ENCODE measurements around the gene CTTN. TPM values are rescaled to one million over a fixed set of nuclear protein-coding genes. Genes with fewer than 3 reads are reported as not detected.

CTTN gene
- polyA plus RNA-seq, 1 donor, result 110 TPM

DNA sequence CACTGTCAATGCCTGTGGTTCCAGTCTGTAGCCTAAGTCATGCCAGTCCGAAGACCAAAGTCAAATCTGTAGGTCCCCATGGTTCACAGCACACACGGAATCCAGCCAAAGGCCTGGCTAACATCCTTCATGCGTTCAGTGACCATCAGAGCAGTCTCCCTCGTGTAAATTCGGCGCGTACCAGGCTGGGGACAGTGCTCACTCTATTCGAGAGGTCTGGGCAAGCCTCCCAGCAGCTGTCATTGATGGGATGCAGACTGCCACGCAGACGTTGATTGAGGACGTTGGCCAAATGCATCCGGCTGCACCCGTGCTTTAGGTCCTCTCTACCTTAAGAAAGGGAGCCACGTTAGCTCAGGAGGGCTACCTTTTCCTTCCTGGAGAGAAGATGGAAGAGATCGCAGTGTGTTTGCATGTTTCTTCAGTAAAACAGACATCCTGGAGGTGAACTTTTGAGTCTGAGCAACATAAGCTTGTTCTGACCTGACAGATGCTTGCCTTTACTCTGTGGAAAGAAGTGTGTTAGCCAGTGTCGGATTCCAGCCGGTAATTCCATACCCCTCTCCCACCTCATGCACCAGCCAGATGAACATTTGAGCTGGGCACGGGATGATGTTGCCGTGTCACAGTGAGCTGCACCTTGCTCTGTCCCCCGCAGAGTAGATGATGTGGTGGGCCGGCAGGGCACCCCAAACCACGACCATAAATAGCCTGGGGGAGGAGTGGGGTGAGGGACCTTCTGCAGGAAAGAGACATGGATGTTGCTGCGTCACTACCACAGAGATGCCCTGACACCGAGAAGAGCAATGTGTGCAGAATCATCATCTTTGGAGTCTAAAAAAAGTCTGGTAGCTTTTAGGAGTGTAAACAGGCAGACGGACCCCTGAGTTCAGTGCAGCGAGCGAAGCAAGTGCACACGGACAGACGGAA is 12.2 kb downstream of the CTTN start:
- DNase-seq, result no peak

DNA sequence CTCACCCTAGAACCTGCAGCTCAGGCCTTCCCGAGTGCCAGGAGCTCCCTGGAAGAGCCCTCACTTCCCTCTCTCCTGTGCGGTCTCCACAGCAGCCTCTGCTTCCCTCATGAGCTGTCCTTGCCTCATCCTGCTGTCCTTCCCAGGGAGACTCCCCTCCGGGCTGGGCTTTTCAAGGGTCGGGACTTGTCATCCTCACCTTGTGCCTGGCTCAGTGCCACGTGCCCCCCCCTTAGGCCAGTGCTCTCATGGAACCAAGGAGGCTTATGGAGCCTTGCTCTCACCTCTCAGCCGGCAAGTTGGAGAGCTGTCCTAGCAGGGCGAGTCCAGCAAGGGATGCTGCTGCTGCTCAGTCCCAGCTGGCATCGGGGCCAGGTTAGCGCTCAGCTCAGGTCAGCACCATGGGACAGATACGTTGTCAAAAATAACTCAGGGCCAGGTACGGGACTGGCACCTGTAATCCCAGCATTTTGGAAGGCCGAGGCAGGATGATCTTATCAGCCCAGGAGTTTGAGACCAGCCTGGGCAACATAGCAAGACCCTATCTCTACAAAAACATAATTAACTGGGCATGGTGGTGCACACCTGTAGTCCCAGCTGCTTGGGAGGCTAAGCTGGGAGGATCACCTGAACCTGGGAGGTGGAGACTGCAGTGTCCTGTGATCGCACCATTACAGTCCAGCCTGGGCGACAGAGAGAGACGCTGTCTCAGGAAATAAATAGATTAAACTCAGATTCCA is 13.6 kb downstream of the CTTN start:
- no peak for DNase-seq

DNA sequence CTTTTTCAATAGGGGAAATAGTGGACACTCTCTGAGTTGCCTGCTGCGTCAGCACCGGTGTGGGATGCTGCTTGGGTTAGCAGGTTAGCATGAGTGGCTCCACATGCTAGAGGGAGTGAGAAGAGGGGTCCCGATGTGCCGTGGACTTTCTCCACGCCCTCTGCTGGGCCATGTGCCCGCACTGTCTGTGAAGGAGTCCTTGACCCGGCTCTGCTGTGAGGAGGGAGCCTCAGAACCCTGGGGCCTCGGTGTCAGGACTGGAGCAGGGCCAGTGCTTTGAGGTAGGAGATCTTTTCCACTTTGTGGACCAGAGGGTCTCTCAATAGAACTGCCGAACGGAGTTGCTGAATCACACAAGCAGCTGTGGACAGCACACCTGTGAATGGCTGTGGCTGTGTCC is 14.8 kb downstream of the CTTN start:
- no peak for DNase-seq

DNA sequence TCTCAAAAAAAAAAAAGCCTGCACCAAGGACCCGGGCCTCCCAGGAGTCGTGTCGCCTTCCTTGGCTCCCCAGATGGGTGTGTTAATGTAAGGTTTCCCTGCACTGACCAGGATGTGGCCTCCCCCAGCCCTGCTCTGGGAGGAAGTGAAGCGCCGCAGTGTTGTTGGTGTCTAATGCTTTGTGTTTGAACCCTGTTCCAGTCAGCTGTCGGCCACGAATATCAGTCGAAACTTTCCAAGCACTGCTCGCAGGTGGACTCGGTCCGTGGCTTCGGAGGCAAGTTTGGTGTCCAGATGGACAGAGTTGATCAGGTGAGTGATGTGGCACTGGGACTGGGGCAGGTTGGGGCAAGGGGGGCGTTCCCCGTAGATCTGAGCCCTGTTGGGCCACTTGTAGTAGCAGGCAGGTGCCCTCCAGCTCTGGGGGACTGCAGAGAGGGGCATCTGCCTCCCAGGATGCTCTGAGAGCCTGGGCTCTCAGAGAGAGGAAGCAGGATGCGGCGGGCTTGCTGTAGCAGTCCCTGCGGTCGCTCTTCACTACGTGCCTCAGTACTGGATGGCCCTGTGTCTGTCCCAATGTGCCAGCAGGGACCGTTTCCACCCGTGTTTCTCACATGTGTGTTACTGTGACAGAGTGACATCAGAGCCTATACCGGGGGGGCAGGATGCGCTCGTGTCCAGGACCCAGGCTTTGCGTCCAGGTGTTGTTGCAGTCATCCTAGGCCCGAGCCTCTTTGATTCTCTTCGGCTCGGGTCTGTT is 16.2 kb downstream of the CTTN start:
- no peak for DNase-seq

DNA sequence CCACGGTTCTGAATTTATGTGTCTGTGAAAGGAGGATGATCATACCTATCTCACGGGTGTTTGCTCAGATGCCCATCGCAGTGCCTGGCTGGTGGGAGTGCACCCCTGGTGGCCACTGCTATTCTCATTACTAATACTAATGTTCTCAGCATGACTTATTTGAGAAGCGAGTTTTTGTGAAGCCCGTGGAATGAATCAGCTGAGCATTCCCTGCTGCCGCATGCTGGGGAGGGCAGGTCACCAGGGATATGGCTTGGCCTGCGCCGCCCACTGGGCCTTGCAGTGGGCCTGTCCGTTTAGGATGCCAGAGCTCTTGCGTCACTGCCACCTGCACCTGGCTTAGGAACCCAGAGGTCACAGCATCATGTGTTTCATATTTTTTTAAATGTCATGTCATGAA is 16.9 kb downstream of the CTTN start:
- no peak for DNase-seq

GRCh38 chr11:70415642-70416395 is 17.5 kb downstream of the CTTN start:
- no peak for DNase-seq

GRCh38 chr11:70416881-70417280 is 18.6 kb downstream of the CTTN start:
- no peak for DNase-seq

DNA sequence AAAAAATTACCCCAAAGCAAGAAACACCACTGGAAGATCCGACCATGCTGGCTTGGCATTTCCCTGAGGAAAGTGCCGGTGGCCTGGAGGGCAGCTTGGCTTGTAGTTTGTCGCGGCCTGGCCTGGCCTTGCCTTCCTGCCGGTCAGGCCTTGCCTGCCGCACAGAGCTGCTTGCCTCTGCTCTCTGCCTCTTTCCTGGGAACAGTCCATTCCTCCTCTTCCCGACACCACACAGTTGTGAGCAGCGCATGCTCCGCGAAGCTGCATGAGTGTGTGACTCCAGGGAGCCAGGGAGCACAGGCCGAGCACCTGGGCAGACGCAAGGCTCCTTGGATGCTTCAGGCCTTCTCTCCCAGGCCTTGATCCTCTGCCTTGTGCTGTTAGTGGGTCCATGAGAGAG is 19.8 kb downstream of the CTTN start:
- DNase-seq, result no peak

GRCh38 chr11:70419307-70420007 is 21.1 kb downstream of the CTTN start:
- DNase-seq, result no peak

DNA sequence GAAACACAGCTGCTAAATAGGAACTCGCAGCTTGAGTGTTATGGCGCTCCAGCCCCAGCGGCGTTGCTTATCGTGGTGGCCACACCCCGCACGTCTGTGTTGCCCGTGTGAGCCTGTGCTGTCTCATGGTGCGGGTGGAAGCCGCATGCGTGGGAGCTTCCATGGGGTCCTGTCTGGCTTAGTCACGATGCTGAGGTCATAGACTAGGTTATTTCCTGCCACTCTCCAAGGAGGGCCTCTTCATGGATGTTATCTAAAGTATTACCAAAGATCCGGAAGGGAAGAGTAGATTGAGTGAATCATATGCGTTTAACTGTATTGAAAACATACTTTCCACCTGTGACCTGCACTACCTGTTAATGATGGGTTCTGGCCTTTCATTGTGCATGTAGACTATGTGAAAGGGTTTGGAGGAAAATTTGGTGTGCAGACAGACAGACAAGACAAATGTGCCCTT is 21.7 kb downstream of the CTTN start:
- DNase-seq, result no peak

GRCh38 chr11:70420496-70420895 is 22.2 kb downstream of the CTTN start:
- no peak for DNase-seq

- DNase-seq, result no peak
These were observed 22.8 kb downstream of the CTTN start for GRCh38 chr11:70421123-70421522.

DNA sequence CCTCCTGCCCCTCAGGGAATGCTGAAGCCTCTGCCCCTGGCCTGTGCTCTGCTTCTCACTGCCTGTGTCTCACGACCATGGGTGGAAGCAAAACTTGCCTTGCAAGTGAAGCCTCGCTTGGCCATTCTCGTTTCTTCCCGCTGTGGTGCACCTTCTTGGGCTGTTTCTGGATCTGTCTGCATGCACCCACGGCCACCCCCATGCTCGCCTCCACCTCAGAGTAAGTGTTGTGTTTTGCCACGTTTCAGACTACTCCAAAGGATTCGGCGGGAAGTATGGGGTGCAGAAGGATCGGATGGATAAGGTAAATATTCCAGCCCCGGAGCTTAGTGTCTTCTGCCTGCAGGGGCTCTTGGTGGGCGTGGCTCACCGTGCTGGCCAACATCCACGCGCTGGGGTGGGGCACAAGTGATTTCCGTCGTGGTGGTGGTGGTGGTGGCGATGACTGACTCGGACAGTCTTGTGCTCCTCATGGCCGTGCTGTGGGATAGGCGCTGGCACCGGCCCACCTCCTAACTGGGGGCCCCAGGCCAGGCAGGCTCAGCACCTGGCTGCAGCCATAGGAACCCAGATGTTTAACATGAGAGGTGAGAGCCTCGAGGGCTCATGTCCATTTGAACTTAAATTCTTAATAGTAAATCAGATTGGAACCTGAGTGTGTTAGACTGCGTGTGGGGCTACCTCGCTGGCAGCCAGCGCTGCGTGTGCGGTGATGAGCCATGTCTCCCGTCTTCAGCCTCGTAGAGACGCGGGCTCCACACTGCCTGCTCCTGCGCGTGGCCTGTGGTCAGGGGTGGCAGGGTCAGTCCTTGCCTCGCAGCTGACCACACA is 24.6 kb downstream of the CTTN start:
- DNase-seq, result no peak

DNA sequence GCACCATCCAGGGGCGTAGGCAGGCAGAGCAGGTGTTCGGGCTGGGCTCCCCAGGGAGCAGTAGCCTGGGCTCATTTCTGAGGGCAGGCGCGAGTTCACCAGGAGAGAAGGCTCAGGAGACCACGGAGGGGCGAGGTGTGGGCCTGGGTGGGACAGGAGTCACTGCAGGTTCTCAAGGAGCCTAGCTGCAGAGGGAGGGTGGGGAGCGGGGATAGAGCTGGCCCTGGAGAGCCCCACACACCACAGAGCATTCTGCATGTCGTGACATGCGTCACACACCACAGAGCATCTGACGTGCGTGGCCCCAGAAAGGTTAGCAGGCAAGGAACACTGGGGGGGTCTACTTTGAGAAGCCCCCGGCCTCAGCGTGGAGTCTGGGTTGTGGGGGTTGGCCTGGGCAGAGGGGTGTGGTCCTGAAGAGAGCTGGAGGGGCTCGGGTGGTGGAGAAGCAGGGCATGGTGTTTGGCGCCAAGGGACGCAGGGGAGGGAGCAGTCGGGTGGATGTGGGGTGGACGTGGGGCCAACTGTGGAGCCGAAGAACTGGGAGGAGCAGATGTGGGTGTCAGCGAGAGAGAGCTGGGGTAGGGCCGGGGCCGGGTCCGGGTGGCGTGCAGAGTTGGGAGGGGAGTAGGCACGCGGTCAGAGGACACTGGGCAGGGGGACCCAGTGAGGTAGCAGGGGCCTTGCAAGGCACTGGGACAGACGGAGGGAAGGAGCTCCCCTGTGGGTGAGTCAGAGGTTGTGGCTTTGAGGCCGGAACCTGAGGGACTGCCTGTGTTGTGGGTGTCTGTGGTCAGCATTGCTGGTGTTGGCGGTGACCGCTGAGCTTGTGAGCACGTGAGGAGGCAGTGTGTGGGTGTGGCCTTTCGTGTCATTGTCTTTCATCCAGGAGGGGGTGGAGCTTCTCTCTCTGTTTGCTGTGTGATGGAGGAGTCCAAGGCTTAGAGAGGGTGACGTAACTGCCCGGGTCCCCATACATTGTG is 25.5 kb downstream of the CTTN start:
- DNase-seq, result no peak

GRCh38 chr11:70424765-70425344 is 26.5 kb downstream of the CTTN start:
- DNase-seq, result no peak

DNA sequence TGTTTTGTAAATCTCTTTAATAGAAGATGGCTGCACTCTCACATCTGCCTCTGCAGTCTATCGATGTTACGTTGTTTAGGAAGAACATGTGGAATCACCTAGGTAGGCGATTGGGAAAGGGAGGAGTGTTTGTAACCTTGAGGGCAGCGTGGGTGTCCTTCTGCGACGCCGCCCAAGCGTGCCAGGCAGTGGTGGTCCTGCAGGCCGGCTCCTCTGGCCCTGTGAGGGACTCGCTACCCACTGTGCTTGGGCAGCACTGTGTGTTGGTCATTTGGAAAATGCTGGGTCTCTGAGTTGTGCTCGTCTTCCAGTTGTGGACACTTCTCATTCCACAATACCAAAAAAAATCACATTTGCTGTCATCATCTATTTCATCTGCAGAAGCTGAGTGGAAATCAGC is 29.1 kb downstream of the CTTN start:
- no peak for DNase-seq

- no peak for DNase-seq
These were observed 30.5 kb downstream of the CTTN start for GRCh38 chr11:70428701-70429427.

DNA sequence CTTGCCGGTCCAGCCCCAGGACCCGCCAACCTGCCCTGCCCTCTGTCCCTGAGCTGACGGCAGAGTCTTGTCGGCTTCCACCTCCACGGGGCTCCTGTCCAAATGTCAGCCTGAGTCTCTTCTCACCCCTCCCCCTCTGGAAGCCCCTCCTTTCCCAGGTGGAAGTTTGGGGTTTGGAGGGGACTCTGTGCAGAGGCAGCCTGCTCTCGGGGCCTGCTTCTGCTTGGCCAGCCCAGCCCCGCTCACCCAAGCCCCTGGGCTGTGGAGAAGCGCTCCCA is 31.0 kb downstream of the CTTN start:
- DNase-seq, result no peak
